Spleen (tissue), 11 donors: ENCODE data around the gene FKBP8. TPM values are rescaled to one million over a fixed set of nuclear protein-coding genes. Genes with fewer than 3 reads are reported as not detected.

Experiments used
- DNase-seq: peaks from one replicate; pipeline ENCODE4 v3.0.0-alpha.2; 2020
- H3K27ac ChIP-seq, 8 donors: fragments of 200-600 bp; sonication (generic) in 7 of 8; 1 replicate in 4 of 8; 2 replicates in 4 of 8; pipeline versions ENCODE4 v1.5.0 to v1.8.0; 2016 to 2021; ENCODE audit warnings: inconsistent platforms in 4 of 8, mild to moderate bottlenecking in 4 of 8, moderate library complexity in 1 of 8
- H3K27me3 ChIP-seq, 7 donors: fragments of 200-600 bp; sonication (generic) in 6 of 7; replicated peaks in 1 of 7; 1 replicate in 4 of 7; 2 replicates in 3 of 7; pipeline versions ENCODE4 v1.5.0 to v1.8.0; 2016 to 2021; ENCODE audit warnings: inconsistent platforms in 3 of 7, mild to moderate bottlenecking in 1 of 7
- H3K36me3 ChIP-seq, 6 donors: fragments of 200-600 bp; sonication (generic) in 5 of 6; 1 replicate in 4 of 6; 2 replicates in 2 of 6; pipeline versions ENCODE4 v1.5.0 to v1.8.0; 2016 to 2021; ENCODE audit warnings: inconsistent platforms in 2 of 6
- H3K4me1 ChIP-seq, 6 donors: fragments of 200-600 bp; sonication (generic) in 5 of 6; 1 replicate in 3 of 6; 2 replicates in 3 of 6; pipeline versions ENCODE4 v1.5.0 to v1.8.0; 2016 to 2021; ENCODE audit warnings: inconsistent platforms in 3 of 6
- H3K4me3 ChIP-seq, 8 donors: fragments of 200-600 bp; sonication (generic) in 7 of 8; 1 replicate in 4 of 8; 2 replicates in 4 of 8; pipeline versions ENCODE4 v1.5.0 to v1.8.0; 2016 to 2021; ENCODE audit warnings: inconsistent platforms in 4 of 8, mild to moderate bottlenecking in 4 of 8, moderate library complexity in 2 of 8
- H3K9me3 ChIP-seq, 8 donors: fragments of 200-600 bp; sonication (generic) in 7 of 8; 1 replicate in 4 of 8; 2 replicates in 4 of 8; pipeline versions ENCODE4 v1.5.0 to v1.8.0; 2016 to 2021; ENCODE audit warnings: inconsistent platforms in 4 of 8
- CTCF ChIP-seq, 11 experiments: fragments of 200-600 bp in 7 of 11; fragments of 450-650 bp in 4 of 11; sonication (generic) in 4 of 11; IDR thresholded peaks in 8 of 11; conservative IDR thresholded peaks in 3 of 11; 1 replicate in 7 of 11; 2 replicates in 4 of 11; pipeline versions ENCODE4 v1.4.0 to v1.8.0; 2016 to 2021; ENCODE audit warnings: antibody characterized with exemption in 11 of 11, inconsistent platforms in 4 of 11, mild to moderate bottlenecking in 1 of 11
- POLR2A ChIP-seq, 3 donors: fragments of 450-650 bp; IDR thresholded peaks; one replicate each; pipeline ENCODE4 v1.5.1; 2017; ENCODE audit warnings: antibody characterized with exemption in 3 of 3, mild to moderate bottlenecking in 1 of 3
- POLR2AphosphoS5 ChIP-seq, 3 donors: sonication (generic); formaldehyde crosslinking; IDR thresholded peaks; one replicate each; pipeline ENCODE4 v1.5.1; 2017; ENCODE audit warnings: antibody characterized with exemption in 3 of 3
- WGBS, 5 donors: extraction: QIAGEN DNeasy Blood & Tissue Kit in 3 of 5; methylation state at CpG; one replicate each; pipeline versions ENCODE4 v1.1.5 to v1.1.7; 2013 to 2018; 5-methylcytosine and 5-hydroxymethylcytosine counted together
- intact Hi-C: fragments of 100-400 bp; cut with DNase I; formaldehyde crosslinking; loops from one replicate; pipeline ENCODE4 v1.15.0; 2023; ENCODE audit warnings: low total_unique reads
- polyA plus RNA-seq, 3 donors: library from polyadenylated mRNA; stranded (reverse); fragments of 200-250 nt; gene quantifications; one replicate each; pipeline ENCODE4 v1.2.1, GENCODE V29; 2013
- total RNA-seq, 7 donors: library from RNA; depleted of rRNA in 3 of 7; stranded (reverse); fragments of >200 nt in 3 of 7; fragmentation: NEBNext Ultra II Directional in 4 of 7; extraction: Animal tissue kit (Norgen Biotek cat#: 25700) in 4 of 7; gene quantifications; one replicate each; pipeline versions ENCODE4 v1.1.0 to v1.2.1, GENCODE V29; 2016 to 2021
- donor health status: healthy with polysubstance abuse.
- donor health status: DM: no; HTN: no; CAD: no; lungs with moderate emphysema.
- donor health status: DM: no; HTN: no; CAD: no.
- donor health status: Bipolar disorder and iron deficiency.
- donor health status: healthy.
- donor health status: DM: no; HTN: no; CAD: no.
- donor health status: DM: yes; HTN: yes; CAD: no.

The FKBP8 gene
- total and polyA plus RNA-seq, 10 donors: 131 to 309 (median 202) TPM

GRCh38 chr19:18503971-18504885 is 39.1 kb downstream of the FKBP8 start:
- DNase-seq: peak; percentile 74
- H3K27ac ChIP-seq: peak overlapping the region in 6 of 8 donors; percentile 72 to 89 (median 85)
- TF ChIP-seq POLR2AphosphoS5 (IDR thresholded peaks at IDR 0.05) (peak in 1 of 3 donors; percentile 57), CTCF (IDR thresholded peaks at IDR 0.05 in 8 of 11, conservative IDR thresholded peaks at IDR 0.05 in 3 of 11) (no peak)

GRCh38 chr19:18503337-18503970 is 39.9 kb downstream of the FKBP8 start:
- peak overlapping the region in 7 of 8 donors; percentile 72 to 89 (median 82) for H3K27ac ChIP-seq
- WGBS, 5 donors: 54 to 66% (median 58%) methylated on average over 10 to 15 of the region's 15 CpGs
- peaks cover 0 to 16% (median 0%) of the 10 kb centered on the region in 6 donors for H3K36me3 ChIP-seq
- peak overlapping the region in 1 of 8 donors; percentile 47 for H3K4me3 ChIP-seq
- no peaks in the 10 kb centered on the region for H3K9me3 ChIP-seq
- peaks cover 87 to 100% (median 100%) of the 10 kb centered on the region in 6 donors for H3K4me1 ChIP-seq
- intact Hi-C loops: no loop called here
- DNase-seq: peak; percentile 75
- no peak for TF ChIP-seq CTCF (IDR thresholded peaks at IDR 0.05 in 8 of 11, conservative IDR thresholded peaks at IDR 0.05 in 3 of 11)
- no peak for TF ChIP-seq POLR2A (IDR thresholded peaks at IDR 0.05)
- no peak for TF ChIP-seq POLR2AphosphoS5 (IDR thresholded peaks at IDR 0.05)
- H3K27me3 ChIP-seq: no peaks in the 10 kb centered on the region

More at GRCh38 chr19:18503971-18504885, 39.1 kb downstream of the FKBP8 start:
- peaks cover 0 to 16% (median 0%) of the 10 kb centered on the region in 6 donors for H3K36me3 ChIP-seq
- H3K4me1 ChIP-seq: peaks cover 87 to 100% (median 99%) of the 10 kb centered on the region in 6 donors
- H3K27me3 ChIP-seq: no peaks in the 10 kb centered on the region
- WGBS, 5 donors: 59 to 80% (median 73%) methylated on average over 14 to 20 of the region's 20 CpGs
- intact Hi-C loops: no loop called here
- no peaks in the 10 kb centered on the region for H3K9me3 ChIP-seq
- peak overlapping the region in 1 of 8 donors; percentile 47 for H3K4me3 ChIP-seq

GRCh38 chr19:18502638-18503294 is 40.6 kb downstream of the FKBP8 start:
- 26 to 40% (median 35%) methylated on average over 17 of the region's 17 CpGs for WGBS, 5 donors

More at GRCh38 chr19:18502638-18503294, 40.6 kb downstream of the FKBP8 start:
- Histone ChIP-seq H3K36me3 (peaks cover 0 to 12% (median 0%) of the 10 kb centered on the region in 6 donors), H3K4me3 (peak overlapping the region in 1 of 8 donors; percentile 47), H3K27me3 (no peaks in the 10 kb centered on the region), H3K4me1 (peaks cover 82 to 100% (median 100%) of the 10 kb centered on the region in 6 donors), H3K27ac (peak overlapping the region in 7 of 8 donors; percentile 72 to 89 (median 82)), H3K9me3 (no peaks in the 10 kb centered on the region)
- intact Hi-C loops: no loop called here
- peak; percentile 85 for DNase-seq
- TF ChIP-seq CTCF (IDR thresholded peaks at IDR 0.05 in 8 of 11, conservative IDR thresholded peaks at IDR 0.05 in 3 of 11) (no peak), POLR2AphosphoS5 (IDR thresholded peaks at IDR 0.05) (peak in 1 of 3 donors; percentile 56)
